Fibroblast of gingiva (primary cell): ENCODE measurements around the gene TMEM158.

Experiments
- DNase-seq: peaks from one replicate; pipeline ENCODE4 v3.0.0-alpha.2; 2011; ENCODE audit warnings: low read depth

TMEM158 gene

DNA sequence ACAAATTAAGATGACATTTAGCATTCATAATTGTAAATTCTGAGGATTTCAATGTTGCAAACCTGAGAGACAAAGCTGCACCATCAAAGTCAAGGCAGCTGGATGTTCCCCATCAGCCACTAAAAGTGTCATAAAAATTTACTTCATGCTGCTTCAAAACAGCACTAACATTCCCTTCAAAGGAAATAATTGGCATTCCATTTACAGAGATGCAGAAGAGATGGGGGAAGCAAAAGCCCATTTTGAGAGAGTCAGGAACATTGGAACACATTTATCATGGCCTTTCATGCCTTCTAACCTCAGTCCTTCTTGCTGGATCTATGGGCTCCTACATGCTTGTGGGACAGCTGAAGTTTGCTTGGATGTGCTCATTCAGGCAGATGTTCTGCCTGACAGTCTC is 6.4 kb upstream of the TMEM158 start:
- DNase-seq = no peak

DNA sequence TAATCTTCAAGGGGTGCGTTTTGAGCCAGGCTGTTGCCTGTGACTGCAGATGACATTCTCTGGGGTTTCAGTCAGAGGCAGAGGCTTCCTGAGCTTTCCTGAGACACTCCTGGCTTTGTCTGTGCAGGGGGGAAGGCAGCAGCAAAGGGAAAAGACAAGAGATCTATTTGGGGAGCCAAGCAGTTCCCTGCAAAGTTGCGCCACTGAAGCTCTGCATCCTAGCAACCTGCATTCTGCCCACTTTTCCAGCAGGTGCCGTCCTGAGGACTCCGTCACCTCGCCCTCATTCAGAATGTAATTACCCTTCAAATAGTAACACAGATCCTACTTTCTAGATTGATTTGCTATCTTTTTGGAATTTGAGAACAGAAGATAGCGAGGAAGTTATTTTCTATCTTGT is 1.9 kb upstream of the TMEM158 start:
- no peak for DNase-seq

DNA sequence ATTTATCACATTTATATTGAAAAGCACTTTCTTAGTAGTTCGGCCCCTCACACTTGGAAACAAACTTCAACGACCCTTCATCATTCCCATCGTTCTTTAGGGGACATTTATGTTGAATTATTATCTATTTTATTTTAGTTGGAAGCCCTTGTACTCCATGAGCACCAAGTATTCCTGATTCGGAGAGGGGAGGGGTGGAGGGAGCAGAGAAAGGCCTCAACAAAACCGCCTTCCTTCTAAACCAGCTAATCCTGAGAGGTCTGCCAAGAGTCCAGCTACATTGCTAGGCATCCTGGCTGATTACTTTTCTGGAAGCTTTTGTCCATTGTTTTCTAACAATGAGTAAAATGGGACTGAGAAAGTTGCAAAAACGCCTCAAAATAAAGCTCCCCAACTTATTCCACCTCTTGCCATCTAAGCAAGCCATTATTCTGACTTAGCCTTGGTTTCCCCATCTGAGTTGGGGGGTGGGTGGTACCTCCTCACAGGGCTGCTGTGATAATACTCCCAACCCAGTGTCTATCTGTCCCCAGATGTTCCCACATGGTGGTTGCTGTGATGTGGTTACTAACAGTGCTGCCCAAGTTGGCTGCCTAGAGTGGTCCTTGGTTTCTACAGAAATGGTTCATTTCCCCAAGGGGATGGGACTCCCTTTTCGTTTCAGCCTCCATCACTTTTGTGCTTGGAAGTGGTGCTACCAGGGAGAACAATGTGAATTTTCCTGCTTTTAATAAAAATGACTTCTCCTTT is 1.2 kb upstream of the TMEM158 start:
- no peak for DNase-seq

DNA sequence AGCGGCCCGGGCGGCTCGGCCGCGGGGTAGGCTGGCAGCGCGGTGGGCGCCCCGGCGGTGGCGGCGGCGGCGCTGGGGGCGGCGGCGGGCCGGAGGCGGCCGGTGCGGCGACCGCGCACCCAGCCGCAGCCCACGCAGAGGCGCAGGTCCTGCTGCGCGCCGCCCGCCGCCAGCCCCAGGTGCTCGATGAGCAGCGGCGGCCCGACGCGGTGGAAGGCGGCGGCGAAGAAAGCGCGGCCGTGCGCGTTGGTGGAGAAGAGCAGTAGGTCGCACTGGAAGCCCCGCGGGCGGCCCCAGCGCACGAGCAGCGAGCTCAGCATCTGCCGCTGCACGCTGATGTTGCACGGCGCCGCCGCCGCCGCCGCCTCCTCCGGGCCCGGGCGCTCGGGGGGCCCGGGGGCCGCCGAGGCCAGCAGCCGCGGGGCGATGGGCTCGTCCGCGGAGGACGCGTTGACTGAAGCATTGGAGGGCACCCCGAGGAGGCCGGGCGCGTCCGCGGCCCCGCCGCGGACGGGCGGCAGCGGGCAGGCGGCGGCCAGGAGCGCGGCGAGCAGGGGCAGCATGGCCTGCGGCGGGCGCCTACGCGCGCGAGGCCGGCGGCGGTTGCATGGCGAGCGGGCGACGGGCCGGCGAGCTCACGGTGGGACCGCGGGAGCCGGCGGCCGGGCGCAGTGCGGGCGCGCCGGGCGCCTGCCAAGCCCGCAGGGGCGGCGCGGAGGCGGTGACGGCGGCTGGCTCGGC is 452 bp downstream of the TMEM158 start:
- no peak for DNase-seq

DNA sequence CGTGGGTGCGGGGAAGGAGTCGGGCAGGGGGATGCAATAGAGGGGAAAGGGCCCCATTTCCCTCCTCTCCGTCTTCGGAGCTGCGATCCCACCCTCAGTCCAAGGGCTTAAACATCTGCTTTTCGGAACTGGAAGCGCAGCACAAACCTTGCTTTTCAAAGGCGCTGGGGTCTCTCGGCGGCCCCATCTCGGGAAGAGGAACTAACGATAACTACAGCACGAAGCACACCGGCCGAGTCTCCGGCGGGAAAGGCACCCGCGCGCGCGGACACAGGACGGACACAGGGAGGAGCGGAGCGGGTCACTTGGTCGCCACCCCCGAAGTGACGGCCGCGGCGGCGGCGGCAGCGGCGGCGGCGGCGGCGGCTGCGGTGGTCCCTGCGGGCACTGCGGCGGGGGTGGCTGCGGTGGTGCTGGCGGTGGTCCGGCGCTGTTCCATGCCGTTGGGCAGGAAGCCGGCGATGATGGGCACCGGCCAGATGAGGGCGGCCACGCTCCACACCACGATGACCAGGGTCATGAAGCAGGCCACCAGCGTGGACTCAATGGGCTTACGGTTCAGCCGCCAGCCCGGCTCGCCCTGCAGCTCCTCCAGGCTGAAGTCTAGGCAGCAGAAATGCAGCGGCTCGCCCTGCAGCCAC is 1.1 kb downstream of the TMEM158 start:
- peak; percentile 72 for DNase-seq

DNA sequence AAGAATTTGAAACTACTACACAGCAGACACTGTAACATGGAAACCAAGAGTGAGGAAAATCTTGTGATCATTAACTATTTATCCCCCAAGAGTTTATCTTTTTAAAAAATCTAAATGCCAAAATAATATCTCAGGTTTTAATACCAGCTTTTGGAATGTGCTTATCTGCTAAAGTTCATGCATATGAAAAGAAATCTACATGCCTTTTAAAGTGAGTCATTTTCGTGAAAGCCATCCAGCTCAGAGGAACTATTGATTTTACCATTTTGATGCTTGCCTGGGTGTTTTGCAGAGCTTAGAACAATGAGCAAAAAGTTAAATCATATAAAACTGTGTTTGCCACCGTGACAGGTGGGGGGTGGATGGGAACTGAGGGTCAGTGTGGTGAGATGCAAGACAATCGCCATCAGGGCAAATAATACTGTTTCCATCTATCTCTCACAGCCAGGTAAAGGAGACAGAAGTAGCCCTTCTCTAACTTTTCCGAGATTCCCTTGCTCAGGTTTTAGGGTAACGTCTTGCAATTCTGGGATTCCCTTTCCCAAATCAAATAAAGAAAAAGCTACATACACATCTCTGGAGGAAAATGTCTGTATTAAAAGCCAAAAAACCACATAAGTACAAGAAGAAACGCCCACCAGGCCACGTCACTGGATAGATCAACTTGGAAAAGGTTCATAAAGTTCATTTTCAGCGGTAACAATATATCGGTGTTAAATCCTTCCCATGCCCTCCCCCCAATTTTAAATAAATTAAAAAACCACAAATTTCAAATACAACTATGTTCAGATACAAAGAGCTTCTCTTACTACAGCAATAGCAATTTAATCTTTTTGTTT is 2.0 kb downstream of the TMEM158 start:
- DNase-seq = no peak

DNA sequence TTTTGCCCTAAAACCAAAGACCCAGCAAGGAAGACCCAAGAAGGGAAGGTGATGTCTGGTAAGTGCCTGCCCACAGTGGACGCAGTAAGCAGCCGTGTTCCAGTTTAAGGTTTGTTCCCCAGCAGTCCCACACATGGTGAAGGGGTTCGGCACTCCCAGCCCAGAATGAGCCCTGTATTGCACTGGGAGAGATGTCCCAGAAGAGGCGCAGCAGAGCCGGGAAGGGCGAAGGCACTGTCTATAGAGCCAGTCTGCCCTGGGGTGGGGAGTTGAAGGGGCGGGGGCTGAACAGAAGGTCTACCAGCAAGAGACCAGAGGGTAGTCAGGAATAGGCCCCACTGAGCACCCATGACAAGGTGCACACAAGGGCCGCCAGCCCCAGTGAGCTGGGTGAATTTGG is 6.4 kb downstream of the TMEM158 start:
- no peak for DNase-seq

DNA sequence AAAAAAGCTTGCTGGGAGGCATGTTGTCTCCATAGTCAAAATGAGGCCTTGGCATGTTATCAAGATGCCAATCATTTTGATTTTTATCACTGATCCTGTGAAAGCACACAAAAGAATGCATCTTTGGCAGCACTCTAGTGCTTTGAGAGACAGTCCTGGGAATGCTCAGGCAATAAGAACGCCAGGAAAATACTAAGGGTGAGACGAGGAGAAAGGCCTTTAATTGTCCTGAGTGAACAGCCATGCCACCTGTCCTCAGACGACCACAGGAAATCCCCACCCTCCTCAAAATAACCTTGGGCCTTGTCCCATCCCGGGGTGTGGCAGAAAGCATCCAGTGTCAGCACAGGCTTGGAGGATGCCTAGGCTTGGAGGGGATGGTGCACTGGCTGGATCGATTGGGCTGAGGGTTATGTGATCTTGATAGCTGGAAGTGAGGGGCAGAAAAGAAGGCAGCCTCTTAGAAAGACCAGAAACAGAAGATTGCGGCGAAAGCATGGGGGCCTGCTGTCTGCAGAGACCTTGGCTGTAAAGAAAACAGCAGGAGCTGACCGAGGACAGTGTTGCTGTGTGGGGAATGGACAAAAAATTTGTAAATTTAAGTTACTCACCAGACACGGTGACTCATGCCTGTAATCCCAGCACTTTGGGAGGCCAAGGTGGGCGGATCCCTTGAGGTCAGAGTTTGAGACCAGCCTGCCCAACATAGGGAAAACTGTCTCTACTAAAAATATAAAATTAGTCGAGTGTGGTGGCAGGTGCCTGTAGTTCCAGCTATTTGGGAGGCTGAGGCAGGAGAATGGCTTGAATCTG is 7.3 kb downstream of the TMEM158 start:
- peak; percentile 42 for DNase-seq

DNA sequence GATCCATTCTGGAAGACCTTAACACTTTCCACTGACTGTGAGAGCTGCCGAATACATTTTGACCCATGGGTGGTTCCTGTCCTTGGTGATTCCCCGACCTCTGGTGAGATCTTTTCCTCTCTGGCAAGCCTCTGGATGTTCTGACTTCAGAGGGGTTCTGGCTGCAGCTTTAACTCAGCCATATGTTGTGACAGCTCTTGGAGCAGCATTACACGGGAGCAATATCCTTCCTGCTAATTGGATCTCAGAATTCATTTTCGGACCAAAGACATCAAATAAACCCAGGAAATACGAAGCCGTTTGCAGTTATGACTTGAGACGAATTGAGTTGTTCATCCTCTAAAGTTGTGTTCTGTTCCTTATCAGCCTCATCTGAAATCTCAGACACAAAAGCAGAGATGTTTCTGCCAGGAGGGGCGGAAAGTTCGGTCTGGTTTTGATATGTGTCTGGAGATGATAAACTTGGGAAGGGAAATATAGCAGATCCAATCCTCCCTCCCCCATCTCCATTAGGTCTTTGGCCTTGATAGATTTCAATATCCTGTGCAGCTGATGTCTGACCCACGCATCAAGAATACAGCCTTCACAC is 10.0 kb downstream of the TMEM158 start:
- no peak for DNase-seq

DNA sequence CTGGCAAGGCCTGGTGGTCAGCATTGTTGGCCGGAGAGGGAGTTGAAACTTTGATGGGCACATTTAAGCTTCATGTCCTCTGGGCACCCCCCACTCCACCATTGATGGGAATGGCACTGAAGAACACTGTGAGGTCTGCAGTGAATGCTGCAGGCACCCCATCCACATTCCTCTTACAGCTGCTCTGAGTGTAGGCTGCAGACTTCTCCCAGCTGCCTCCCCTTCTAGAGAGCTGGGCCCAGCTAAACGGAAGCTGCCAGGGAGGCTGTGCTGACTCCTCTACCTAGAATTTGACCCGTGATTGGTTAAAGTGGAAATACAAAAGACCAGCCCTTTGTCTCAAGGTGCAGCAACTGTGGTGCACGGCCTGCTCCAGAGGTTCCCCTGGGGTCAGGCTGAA is 10.6 kb downstream of the TMEM158 start:
- no peak for DNase-seq

DNA sequence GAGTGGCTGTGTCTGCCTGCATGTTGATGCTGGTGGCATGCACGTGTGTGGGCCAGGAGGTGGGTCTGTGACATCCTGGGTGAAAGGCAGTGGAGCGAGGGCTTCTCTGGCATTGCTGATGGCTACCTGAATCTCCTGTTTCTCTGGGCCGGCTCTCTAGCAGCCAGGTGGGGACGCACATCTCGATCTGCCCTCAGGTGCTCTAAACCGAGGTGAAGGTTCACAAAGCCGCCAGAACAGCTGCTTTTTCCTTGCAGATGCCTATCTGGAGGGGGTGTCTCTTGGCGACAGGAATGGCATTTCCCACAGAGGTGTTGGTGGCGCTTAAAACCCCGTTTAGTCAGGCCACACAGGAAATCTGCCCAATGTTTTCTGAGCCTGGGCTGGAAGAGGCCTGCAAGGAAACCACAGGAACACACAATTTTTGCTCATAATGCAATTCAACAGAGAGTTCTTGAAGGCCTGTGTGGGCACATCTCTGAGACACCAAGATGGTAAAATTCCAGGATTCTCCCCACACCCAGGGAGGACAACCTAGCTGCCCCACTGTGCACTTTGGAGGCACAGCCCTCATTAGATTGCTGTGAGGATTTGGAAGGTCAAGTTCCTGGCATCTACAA is 11.9 kb downstream of the TMEM158 start:
- DNase-seq = no peak

DNA sequence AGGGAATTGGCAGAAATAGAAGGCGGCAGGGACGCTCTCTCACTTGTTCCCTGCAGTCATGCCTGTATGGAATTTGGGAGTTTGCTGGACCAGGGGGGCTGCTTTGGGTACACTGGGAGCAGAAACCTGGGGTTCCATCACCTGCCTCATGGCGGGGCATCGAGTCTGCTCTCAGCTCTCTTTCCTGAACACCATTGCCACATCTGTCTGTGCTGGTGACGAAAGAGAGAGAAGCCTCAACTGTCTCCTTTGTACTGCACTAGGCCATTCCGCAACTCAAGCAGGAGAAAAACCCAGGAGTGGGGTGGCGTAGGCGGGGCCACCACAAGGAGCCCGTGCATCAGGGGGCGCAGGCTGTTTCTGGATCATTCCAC is 14.0 kb downstream of the TMEM158 start:
- DNase-seq = no peak

DNA sequence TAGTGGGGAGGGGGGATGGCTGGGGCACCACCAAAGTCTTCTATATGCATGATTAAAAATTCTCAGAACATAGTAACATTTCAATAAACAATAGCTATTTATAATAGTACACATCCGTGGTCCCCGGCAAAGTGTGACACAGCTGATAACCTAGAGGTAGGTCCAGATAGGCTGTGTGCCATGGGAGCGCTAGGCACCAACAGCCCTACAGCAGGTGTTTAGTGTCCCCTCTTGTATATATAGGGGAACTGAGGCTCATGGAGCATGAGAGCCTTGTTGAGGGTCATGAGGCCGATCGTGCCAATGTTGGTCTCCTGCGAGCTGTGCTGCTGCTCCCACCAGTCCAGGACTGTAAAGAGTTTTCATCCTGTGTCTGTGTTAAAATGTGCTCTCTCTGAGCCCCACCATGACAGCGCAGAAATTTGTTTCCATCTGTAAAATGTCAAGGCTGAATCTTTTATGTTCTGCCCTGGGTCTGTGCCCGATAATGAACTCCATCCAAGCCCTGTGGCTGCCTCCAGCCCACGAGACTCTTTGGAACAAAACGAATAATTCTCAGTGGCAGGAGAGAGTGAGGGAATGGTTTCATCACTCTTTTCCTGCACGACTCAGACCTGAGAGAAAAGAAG is 14.5 kb downstream of the TMEM158 start:
- DNase-seq = peak; percentile 43

DNA sequence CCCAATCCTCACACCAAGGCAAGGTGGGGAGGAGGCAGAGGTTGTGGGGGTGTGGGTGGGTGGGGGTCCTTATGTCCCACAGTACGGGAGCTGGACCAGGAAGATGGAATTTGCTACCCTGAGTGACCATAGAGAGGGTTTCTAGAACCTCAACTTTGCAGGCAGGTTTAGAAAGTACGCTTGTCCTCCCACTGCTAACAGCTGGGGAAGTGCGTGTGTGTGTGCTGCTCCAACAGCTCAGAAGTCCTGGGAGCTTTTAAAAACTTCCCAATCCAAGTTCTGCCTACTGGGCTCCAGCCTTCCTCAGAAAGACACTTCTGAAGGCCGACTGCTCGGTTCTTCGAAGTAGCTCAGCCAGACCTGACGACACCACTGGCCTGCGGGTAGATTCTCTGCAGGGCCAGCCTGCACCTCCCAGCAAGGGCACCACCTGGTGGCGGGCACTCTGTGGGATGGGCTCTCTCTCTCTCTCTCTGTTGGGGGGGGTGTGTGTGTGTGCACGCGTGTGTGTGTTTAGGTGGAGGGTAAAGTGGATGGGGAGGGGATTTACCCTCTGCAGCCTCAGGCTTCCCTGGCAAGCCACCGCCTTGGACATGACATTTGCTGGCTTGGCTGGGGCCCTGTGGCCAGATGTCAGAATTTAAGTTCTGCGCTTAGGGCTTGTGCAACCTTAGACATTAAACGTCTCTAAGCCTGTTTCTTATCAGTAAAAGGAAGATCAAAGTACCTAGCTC is 15.6 kb downstream of the TMEM158 start:
- peak; percentile 84 for DNase-seq

DNA sequence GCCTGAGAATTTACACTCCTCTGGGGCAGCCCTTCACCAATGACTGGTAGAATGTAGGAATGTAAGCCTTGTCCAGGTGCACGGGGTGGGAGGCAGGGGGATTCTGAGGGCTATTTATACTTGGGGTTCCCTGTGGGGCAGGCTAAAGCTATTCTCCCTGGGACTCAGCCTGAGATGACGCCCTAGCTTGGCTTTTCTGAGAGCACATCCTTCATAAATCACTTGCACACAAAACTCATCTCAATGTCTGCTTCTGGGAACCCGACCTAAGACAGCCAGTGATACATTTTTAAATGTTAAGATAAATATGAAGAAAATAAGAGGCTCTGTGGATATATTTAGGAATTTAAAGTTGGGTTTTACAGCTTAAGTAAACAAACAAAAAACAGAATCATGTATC is 16.6 kb downstream of the TMEM158 start:
- DNase-seq = no peak

DNA sequence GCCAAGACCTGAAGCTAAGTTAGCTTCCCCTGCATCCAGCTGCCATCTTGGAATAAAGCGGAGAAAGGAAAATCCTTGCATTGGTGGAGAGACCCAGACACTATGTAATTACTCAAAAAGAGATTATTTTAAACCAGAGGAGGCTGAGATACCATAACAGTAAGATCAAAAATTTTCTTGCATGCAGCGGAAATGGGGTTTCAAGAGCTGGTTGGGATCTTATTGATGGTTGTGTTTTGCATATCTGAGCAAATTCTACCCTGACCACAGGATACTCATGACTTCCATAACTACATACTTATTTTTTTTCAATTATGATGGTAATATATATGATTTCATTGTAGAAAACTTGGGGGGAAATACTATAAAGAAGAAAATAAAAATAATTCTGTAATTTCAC is 17.5 kb downstream of the TMEM158 start:
- no peak for DNase-seq

DNA sequence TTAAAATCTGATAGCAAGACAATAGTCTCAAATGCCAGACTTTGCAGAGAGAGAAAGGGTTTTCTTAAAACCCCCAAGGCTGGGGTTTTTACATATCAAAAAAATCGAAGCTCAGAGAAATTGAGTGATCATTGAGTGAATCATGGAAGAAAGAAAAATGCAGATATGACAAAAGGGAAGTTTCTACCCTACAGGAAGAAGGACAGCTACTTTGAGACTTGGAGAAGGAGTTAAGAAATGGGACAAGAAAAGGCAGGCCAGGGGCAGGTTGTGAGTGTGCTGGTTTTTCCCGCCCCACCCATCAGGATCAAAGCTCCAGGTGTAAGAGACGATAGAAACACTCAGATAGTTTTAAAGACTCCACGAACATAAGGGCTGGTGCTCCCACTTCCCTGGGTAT is 18.6 kb downstream of the TMEM158 start:
- no peak for DNase-seq

DNA sequence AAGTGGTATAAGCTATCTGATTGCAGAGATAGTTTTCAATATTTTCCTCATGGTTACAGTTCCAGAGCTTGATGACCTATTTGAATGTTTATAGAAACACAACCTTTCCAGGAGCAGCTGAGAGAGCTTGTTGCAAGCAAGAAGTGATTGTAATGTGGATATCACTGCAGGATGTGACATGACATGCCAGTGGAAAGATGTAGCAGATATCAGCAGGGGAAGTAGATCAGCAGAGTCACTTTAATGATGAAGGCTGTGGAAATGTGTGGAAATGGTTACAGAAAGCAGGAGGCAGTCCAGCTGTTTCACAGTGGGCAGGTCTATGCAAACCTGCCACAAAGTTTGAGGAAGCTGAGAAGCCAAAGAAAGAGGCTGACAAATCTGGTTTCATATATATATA is 21.0 kb downstream of the TMEM158 start:
- DNase-seq = no peak

DNA sequence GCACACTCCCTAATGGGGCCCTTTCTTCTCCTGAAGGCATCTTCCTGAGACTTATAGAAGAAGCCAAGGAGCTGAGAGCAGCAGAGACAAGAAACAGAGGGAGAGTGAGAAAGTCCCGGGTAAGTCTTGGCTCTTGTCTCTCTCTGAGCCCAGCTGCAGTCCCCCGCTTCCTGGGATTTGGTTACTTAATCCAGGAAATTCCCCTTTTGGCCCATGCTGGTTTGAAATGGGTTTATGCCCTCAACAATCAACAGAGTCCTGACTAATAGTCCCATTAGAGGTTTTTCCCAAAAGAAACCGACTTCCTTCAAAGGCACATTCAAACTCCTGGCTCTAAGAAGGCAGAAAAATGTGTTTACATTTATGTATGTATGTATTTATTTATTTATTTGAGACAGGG is 22.0 kb downstream of the TMEM158 start:
- peak; percentile 24 for DNase-seq
